NT2/D1 (cell line): ENCODE data around the gene GSE1.

Experiments used
- YY1 ChIP-seq: IDR thresholded peaks from 2 replicates; pipeline ENCODE4 v1.6.1; 2011; ENCODE audit not compliant: insufficient read length, insufficient read depth
- ZNF274 ChIP-seq: IDR thresholded peaks from 2 replicates; pipeline ENCODE4 v1.6.1; 2011; ENCODE audit warnings: mild to moderate bottlenecking, low read depth, low read length

GRCh38 chr16:85624646-85625045 is 11.5 kb downstream of the GSE1 start:
- TF ChIP-seq ZNF274, result no peak
- TF ChIP-seq YY1, result no peak
